Osteoblast (primary cell): ENCODE measurements around the gene EML4. TPM values are rescaled to one million over a fixed set of nuclear protein-coding genes. Genes with fewer than 3 reads are reported as not detected.
"Not testable (repeated sequence)": the region's sequence is repeated elsewhere in the genome, so short reads cannot be mapped to it uniquely, and the experiment has no call there.

Experiments used
- DNase-seq: peaks from one replicate; pipeline ENCODE4 v3.0.0; 2011; ENCODE audit warnings: low spot score, mixed read lengths; ENCODE audit not compliant: insufficient read length; ENCODE audit errors: missing footprints
- H2AFZ ChIP-seq: 2 replicates; pipeline ENCODE4 v1.6.0; 2011; ENCODE audit warnings: mild to moderate bottlenecking, low read length
- H3K27ac ChIP-seq: 2 replicates; pipeline ENCODE4 v1.5.1; 2011; ENCODE audit warnings: mild to moderate bottlenecking, low read depth, low read length, moderate library complexity
- H3K27me3 ChIP-seq: 2 replicates; pipeline ENCODE4 v1.6.0; 2012; ENCODE audit warnings: mild to moderate bottlenecking, control low read depth, inconsistent platforms, low read length, moderate library complexity; ENCODE audit not compliant: insufficient read depth
- H3K36me3 ChIP-seq: 2 replicates; pipeline ENCODE4 v1.5.1; 2011; ENCODE audit warnings: mild to moderate bottlenecking, low read length, control low read depth, moderate library complexity; ENCODE audit not compliant: insufficient read depth
- H3K4me1 ChIP-seq: 2 replicates; pipeline ENCODE4 v1.5.1; 2011; ENCODE audit warnings: mild to moderate bottlenecking, low read length, control low read depth, moderate library complexity; ENCODE audit not compliant: insufficient read depth
- H3K4me2 ChIP-seq: 2 replicates; pipeline ENCODE4 v1.6.0; 2011; ENCODE audit warnings: mild to moderate bottlenecking, low read length; ENCODE audit not compliant: insufficient read depth
- H3K4me3 ChIP-seq: fragments of 200-600 bp; sonication (generic); 3 replicates; pipeline ENCODE4 v1.5.1; 2012; ENCODE audit warnings: mild to moderate bottlenecking, low read length, inconsistent platforms; ENCODE audit not compliant: insufficient read depth
- H3K79me2 ChIP-seq: 2 replicates; pipeline ENCODE4 v1.6.0; 2012; ENCODE audit warnings: mild to moderate bottlenecking, low read length, control low read depth, inconsistent platforms; ENCODE audit not compliant: insufficient read depth
- H3K9me3 ChIP-seq: 2 replicates; pipeline ENCODE4 v1.5.1; 2011; ENCODE audit warnings: low read depth, low read length, control low read depth
- H4K20me1 ChIP-seq: 2 replicates; pipeline ENCODE4 v1.6.0; 2012; ENCODE audit warnings: mild to moderate bottlenecking, low read length, control low read depth; ENCODE audit not compliant: insufficient read depth
- total RNA-seq: library from RNA; depleted of rRNA; stranded (reverse); fragments of >200 nt; gene quantifications from 2 replicates; pipeline ENCODE4 v1.2.3, GENCODE V29; 2012
- TF ChIP-seq, protein P1 (sequence below): IDR thresholded peaks from 2 replicates; pipeline ENCODE4 v1.5.1; 2011; ENCODE audit warnings: mild to moderate bottlenecking, low read depth, low read length, moderate library complexity; ENCODE audit errors: extremely low read depth

The EML4 gene
- total RNA-seq, 1 donor: 91.9 TPM

DNA sequence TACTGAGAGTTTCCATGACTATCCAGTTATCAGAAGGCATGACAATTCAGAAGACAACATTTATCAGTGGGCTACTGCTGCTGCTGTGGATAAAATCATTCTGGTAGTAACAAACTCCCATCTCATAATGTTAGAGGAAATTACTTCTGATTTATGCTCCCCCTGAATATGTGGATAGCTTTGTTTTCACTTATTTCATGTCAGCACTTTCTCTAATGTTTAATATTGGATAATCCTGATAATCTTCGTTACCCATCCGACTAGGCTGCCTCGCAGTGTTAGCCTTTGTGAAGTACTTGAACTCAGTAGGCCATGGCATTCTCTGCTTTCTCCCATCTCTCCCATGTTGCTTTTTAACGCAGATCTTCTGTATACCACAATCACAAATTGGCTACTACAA is 163.4 kb downstream of the EML4 start:
- H3K4me1 ChIP-seq: no peaks in the 10 kb centered on the region
- DNase-seq: no peak
- no peak overlapping the region for H2AFZ ChIP-seq
- no peaks in the 10 kb centered on the region for H3K9me3 ChIP-seq
- peaks cover 7% of the 10 kb centered on the region for H3K79me2 ChIP-seq
- H3K4me3 ChIP-seq: no peak overlapping the region
- H3K27ac ChIP-seq: no peak overlapping the region
- TF ChIP-seq, protein P1, sequence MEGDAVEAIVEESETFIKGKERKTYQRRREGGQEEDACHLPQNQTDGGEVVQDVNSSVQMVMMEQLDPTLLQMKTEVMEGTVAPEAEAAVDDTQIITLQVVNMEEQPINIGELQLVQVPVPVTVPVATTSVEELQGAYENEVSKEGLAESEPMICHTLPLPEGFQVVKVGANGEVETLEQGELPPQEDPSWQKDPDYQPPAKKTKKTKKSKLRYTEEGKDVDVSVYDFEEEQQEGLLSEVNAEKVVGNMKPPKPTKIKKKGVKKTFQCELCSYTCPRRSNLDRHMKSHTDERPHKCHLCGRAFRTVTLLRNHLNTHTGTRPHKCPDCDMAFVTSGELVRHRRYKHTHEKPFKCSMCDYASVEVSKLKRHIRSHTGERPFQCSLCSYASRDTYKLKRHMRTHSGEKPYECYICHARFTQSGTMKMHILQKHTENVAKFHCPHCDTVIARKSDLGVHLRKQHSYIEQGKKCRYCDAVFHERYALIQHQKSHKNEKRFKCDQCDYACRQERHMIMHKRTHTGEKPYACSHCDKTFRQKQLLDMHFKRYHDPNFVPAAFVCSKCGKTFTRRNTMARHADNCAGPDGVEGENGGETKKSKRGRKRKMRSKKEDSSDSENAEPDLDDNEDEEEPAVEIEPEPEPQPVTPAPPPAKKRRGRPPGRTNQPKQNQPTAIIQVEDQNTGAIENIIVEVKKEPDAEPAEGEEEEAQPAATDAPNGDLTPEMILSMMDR: no peak
- H4K20me1 ChIP-seq: no peaks in the 10 kb centered on the region
- peaks cover 80% of the 10 kb centered on the region for H3K36me3 ChIP-seq
- H3K27me3 ChIP-seq: no peaks in the 10 kb centered on the region
- H3K4me2 ChIP-seq: no peak overlapping the region

DNA sequence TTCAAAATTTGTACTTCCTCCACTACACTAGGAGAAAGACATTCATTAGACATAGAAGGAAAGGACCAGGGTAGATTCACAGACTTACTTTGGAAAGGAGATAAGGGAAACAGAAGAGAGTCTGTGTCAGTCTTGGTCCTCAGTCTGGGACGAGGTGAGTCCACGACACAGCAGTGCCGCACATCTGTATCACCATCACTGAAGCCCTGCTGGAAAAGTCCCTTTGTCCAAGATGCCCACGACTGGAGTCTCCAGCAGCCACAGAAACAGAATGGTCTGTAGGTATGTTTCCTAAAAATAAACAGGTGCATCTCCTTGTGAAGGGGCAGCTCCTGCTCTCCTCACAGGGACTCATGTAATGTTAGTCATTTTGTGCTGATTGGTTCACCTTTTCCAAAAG is 164.4 kb downstream of the EML4 start:
- Histone ChIP-seq H3K9me3 (no peaks in the 10 kb centered on the region), H2AFZ (no peak overlapping the region), H3K4me3 (no peak overlapping the region), H3K36me3 (peaks cover 89% of the 10 kb centered on the region), H3K27ac (no peak overlapping the region), H4K20me1 (no peaks in the 10 kb centered on the region), H3K4me1 (no peaks in the 10 kb centered on the region), H3K4me2 (no peak overlapping the region), H3K79me2 (peaks cover 17% of the 10 kb centered on the region), H3K27me3 (no peaks in the 10 kb centered on the region)
- DNase-seq: no peak
- TF ChIP-seq, protein P1: no peak

DNA sequence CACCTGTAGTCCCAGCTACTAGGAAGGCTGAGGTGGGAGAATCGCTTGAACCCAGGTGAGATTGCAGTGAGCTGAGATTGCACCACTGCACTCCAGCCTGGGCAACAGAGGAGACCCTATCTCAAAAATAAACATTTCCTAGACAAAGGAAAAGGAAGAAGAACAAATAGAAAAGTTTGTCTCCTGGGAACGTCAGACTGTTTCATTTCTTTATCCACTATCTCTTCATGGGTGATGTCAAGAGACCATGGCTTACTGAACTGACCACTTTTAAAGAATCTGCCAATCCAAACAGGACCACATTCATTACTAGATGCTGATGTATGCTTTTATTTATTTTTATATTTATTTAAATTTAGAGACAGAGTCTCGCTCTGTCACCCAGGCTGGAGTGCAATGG is 165.1 kb downstream of the EML4 start:
- no peak overlapping the region for H3K27ac ChIP-seq
- peaks cover 22% of the 10 kb centered on the region for H3K79me2 ChIP-seq
- H3K4me1 ChIP-seq: no peaks in the 10 kb centered on the region
- H3K4me3 ChIP-seq: no peak overlapping the region
- no peak overlapping the region for H2AFZ ChIP-seq
- TF ChIP-seq, protein P1: no peak
- H4K20me1 ChIP-seq: no peaks in the 10 kb centered on the region
- H3K27me3 ChIP-seq: no peaks in the 10 kb centered on the region
- DNase-seq: no peak
- H3K9me3 ChIP-seq: no peaks in the 10 kb centered on the region
- no peak overlapping the region for H3K4me2 ChIP-seq
- H3K36me3 ChIP-seq: peaks cover 85% of the 10 kb centered on the region

DNA sequence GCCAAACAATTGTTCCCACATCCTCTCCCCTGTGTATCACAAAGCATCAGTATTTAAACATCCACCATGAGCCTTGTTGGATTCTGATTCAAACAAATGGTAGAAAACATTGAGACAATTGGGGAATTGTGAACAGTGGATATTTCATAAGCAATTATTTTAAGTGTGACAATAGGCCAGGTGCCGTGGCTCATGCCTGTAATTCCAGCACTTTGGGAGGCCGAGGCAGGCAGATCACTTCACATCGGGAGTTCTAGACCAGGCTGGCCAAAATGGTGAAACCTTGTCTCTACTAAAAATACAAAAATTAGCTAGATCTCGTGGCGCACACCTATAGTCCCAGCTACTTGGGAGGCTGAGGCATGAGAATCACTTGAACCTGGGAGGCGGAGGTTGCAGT is 165.7 kb downstream of the EML4 start:
- not testable (repeated sequence) for H3K4me2 ChIP-seq, H3K27me3 ChIP-seq, H3K9me3 ChIP-seq, H4K20me1 ChIP-seq, H3K27ac ChIP-seq, DNase-seq, H3K4me3 ChIP-seq, H3K4me1 ChIP-seq, H2AFZ ChIP-seq
- peaks cover 28% of the 10 kb centered on the region for H3K79me2 ChIP-seq
- peaks cover 79% of the 10 kb centered on the region for H3K36me3 ChIP-seq
